ENCODE results near the gene CACNA1C.

DNA sequence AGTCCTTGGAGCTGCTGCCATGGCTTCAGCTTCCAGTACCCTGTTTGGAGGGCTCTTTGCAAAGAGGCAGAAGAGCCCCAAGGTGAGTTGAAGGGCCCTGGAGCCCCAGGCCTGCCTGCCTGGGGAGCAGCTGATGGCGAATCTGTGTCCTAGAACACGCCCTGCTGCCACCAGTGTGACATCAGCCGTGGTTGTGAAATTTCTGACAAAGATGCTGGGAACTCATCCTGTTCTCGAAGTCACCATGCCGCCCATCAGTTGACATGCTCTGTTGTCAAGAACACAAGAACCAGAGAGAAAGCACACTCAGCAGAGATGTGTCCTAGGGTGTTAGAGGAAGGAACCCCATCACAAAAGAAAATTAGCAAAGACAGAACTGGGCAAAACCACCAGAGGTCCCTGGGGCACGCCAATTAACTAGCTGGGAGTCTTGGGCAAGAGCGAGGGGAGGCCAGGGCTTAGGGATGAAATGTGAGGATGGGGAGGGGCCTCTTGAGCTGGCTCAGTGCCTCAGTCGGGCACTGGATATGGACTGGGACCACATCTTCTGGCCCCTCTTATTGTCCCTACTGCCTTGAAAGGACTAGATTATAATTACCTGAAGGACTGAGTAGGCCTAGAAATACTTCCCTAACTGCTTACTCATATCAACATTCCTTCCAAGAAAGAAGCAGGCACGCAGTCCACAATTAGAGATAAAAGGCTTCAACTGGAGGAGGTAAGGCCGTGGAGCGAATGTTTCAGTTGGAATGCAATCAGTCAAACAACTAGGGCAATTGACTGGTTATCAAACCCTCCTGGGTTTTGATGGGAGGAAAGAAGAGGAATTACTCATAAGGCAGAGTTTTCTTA, 163.1 kb downstream of the CACNA1C start:
- no peak for TF ChIP-seq CTCF (conservative IDR thresholded peaks at IDR 0.05 in 1 of 2, IDR thresholded peaks at IDR 0.05 in 1 of 2; ENCODE audit: low read depth in 1 of 2, low read length in 2 of 2)
- TF ChIP-seq EZH2 (IDR thresholded peaks at IDR 0.05; ENCODE audit: low read length, missing control alignments), result no peak
